PC-9 (cell line): Measurements from ENCODE around the gene UBE2C. TPM values are rescaled to one million over a fixed set of nuclear protein-coding genes. Genes with fewer than 3 reads are reported as not detected.

Experiments used
- BruUV-seq: library from RNA; stranded (reverse); fragments of 400-500 nt; replicated peaks from 2 replicates; lab custom pipeline; 2021; lab: Mats Ljungman, UMichigan
- CTCF ChIA-PET: fragments of 300-600 bp; sonication (Branson Sonifier 250); formaldehyde crosslinking; loops from one replicate; lab custom pipeline; 2022; ENCODE audit warnings: antibody characterized with exemption; lab: Charles Lee
- POLR2A ChIA-PET: fragments of 300-600 bp; sonication (Branson Sonifier 250); formaldehyde crosslinking; loops from one replicate; lab custom pipeline; 2022; ENCODE audit warnings: antibody characterized with exemption; ENCODE audit not compliant: unreplicated experiment; lab: Charles Lee
- DNase-seq, 2 experiments: peaks; one replicate each; pipeline versions ENCODE4 v3.0.0 to v3.0.0-alpha.2; 2015 to 2022; ENCODE audit warnings: mixed read lengths in 1 of 2
- H2AFZ ChIP-seq: fragments of 200-600 bp; sonication (generic); 2 replicates; pipeline ENCODE4 v1.8.1; 2017; ENCODE audit warnings: antibody characterized with exemption
- H3F3A ChIP-seq: fragments of 200-600 bp; sonication (generic); 2 replicates; pipeline ENCODE4 v1.8.1; 2017; ENCODE audit warnings: antibody characterized with exemption, mild to moderate bottlenecking, low read depth; ENCODE audit not compliant: insufficient read depth
- H3K27ac ChIP-seq: fragments of 200-600 bp; sonication (generic); 2 replicates; pipeline ENCODE4 v1.6.1; 2016; ENCODE audit warnings: mixed run types
- H3K27me3 ChIP-seq: fragments of 200-600 bp; sonication (generic); 2 replicates; pipeline ENCODE4 v1.6.1; 2016; ENCODE audit warnings: low read depth, mixed run types; ENCODE audit not compliant: insufficient read depth
- H3K36me3 ChIP-seq: fragments of 200-600 bp; sonication (generic); 2 replicates; pipeline ENCODE4 v1.6.1; 2016; ENCODE audit warnings: low read depth, mixed run types
- H3K4me1 ChIP-seq: fragments of 200-600 bp; sonication (generic); replicated peaks from 2 replicates; pipeline ENCODE4 v1.6.1; 2016; ENCODE audit warnings: mixed run types; ENCODE audit not compliant: insufficient read depth
- H3K4me2 ChIP-seq: fragments of 200-600 bp; sonication (generic); 2 replicates; pipeline ENCODE4 v1.6.1; 2017; ENCODE audit warnings: mixed run types
- H3K4me3 ChIP-seq: fragments of 200-600 bp; sonication (generic); 2 replicates; pipeline ENCODE4 v1.6.1; 2016; ENCODE audit warnings: mixed run types
- H3K79me2 ChIP-seq: fragments of 200-600 bp; sonication (generic); 2 replicates; pipeline ENCODE4 v1.6.1; 2017; ENCODE audit warnings: low read depth, mixed run types
- H3K9me2 ChIP-seq: fragments of 200-600 bp; sonication (generic); 2 replicates; pipeline ENCODE4 v1.8.1; 2017; ENCODE audit warnings: mild to moderate bottlenecking; ENCODE audit not compliant: insufficient read depth
- H3K9me3 ChIP-seq: fragments of 200-600 bp; sonication (generic); 2 replicates; pipeline ENCODE4 v1.8.1; 2016; ENCODE audit warnings: low read depth; ENCODE audit not compliant: insufficient read depth
- H4K20me1 ChIP-seq: fragments of 200-600 bp; sonication (generic); 2 replicates; pipeline ENCODE4 v1.8.1; 2017; ENCODE audit not compliant: insufficient read depth
- CTCF ChIP-seq: fragments of 200-600 bp; sonication (generic); conservative IDR thresholded peaks from 2 replicates; pipeline ENCODE4 v1.6.1; 2017; ENCODE audit warnings: mixed run types, antibody characterized with exemption, mild to moderate bottlenecking, moderate library complexity
- EZH2 ChIP-seq: fragments of 200-600 bp; sonication (generic); IDR thresholded peaks from 2 replicates; pipeline ENCODE4 v1.8.0; 2017; ENCODE audit warnings: antibody characterized with exemption, low read depth
- intact Hi-C: fragments of 100-400 bp; cut with micrococcal nuclease; formaldehyde crosslinking; loops from one replicate; pipeline ENCODE4 v1.10.0; 2022; ENCODE audit not compliant: unreplicated experiment
- total RNA-seq: library from RNA; stranded (reverse); gene quantifications from 2 replicates; pipeline ENCODE4 v1.2.3, GENCODE V29; 2021

UBE2C gene
- total RNA-seq, 1 experiment from 2014 or later = 207 TPM

- H4K20me1 ChIP-seq = no peaks in the 10 kb centered on the region
- 0 out of 2 replicates have a peak, but pooled peaks cover 9% of the 10 kb centered on the region for H3K36me3 ChIP-seq
- ChIA-PET POLR2A (interaction anchor here (0.7 kb wide), 1 partner anchor 100 kb away, joined by 4 read pairs; no protein-coding TSS in a partner anchor), CTCF (no interaction called here)
- H3K27ac ChIP-seq = no peak overlapping the region
- no peaks in the 10 kb centered on the region for H3K27me3 ChIP-seq
- no peak overlapping the region for H3K4me3 ChIP-seq
- H3K79me2 ChIP-seq = no peaks in the 10 kb centered on the region
- TF ChIP-seq EZH2 (no peak), CTCF (no peak)
- no peak for DNase-seq
- no peaks in the 10 kb centered on the region for H3K9me2 ChIP-seq
- H3K4me1 ChIP-seq = no peaks in the 10 kb centered on the region
- H3F3A ChIP-seq = peaks cover 8% of the 10 kb centered on the region; the same call in 1 of the 2 replicates
- no peaks in the 10 kb centered on the region for H3K9me3 ChIP-seq
- H3K4me2 ChIP-seq = no peak overlapping the region
- no TSS peak for BruUV-seq
- intact Hi-C loops = no loop called here
- H2AFZ ChIP-seq = no peak overlapping the region
Observed at GRCh38 chr20:45842169-45842812, 29.8 kb downstream of the UBE2C start.

- TF ChIP-seq CTCF (no peak), EZH2 (no peak)
- CTCF ChIA-PET = no interaction called here
- Histone ChIP-seq H3K9me2 (no peaks in the 10 kb centered on the region), H3F3A (no peaks in the 10 kb centered on the region; the same call in 1 of the 2 replicates), H3K4me1 (no peaks in the 10 kb centered on the region), H2AFZ (no peak overlapping the region), H3K27ac (no peak overlapping the region), H3K4me3 (no peak overlapping the region), H3K36me3 (0 out of 2 replicates have a peak, but pooled peaks cover 9% of the 10 kb centered on the region), H4K20me1 (no peaks in the 10 kb centered on the region), H3K79me2 (no peaks in the 10 kb centered on the region), H3K9me3 (no peaks in the 10 kb centered on the region), H3K27me3 (no peaks in the 10 kb centered on the region), H3K4me2 (no peak overlapping the region)
- POLR2A ChIA-PET = no interaction called here
- DNase-seq = no peak
- intact Hi-C loops = no loop called here
- no TSS peak for BruUV-seq
Observed at GRCh38 chr20:45843506-45843905, 31.1 kb downstream of the UBE2C start.

- Histone ChIP-seq H3K9me2 (no peaks in the 10 kb centered on the region), H3K4me2 (no peak overlapping the region), H2AFZ (no peak overlapping the region), H3K36me3 (0 out of 2 replicates have a peak, but pooled peaks cover 9% of the 10 kb centered on the region), H3K79me2 (no peaks in the 10 kb centered on the region), H4K20me1 (no peaks in the 10 kb centered on the region), H3K27me3 (no peaks in the 10 kb centered on the region), H3K4me3 (no peak overlapping the region), H3F3A (no peaks in the 10 kb centered on the region; the same call in 1 of the 2 replicates), H3K4me1 (no peaks in the 10 kb centered on the region), H3K9me3 (no peaks in the 10 kb centered on the region), H3K27ac (no peak overlapping the region)
- DNase-seq = no peak
- CTCF ChIA-PET = no interaction called here
- intact Hi-C loops = no loop called here
- no TSS peak for BruUV-seq
- TF ChIP-seq CTCF (no peak), EZH2 (no peak)
- POLR2A ChIA-PET = interaction anchor here (0.7 kb wide), 1 partner anchor 524 kb away, joined by 4 read pairs; no protein-coding TSS in a partner anchor
Observed at GRCh38 chr20:45845452-45845851, 33.0 kb downstream of the UBE2C start.
